HepG2 (cell line): ENCODE results near the gene SEC31B. TPM values are rescaled to one million over a fixed set of nuclear protein-coding genes. Genes with fewer than 3 reads are reported as not detected.

Source experiments
- HDAC1 ChIP-seq: sonication (generic); formaldehyde crosslinking; IDR thresholded peaks from 2 replicates; pipeline ENCODE4 v1.5.1; 2020; ENCODE audit warnings: mild to moderate bottlenecking, missing genetic modification reagents
- HNF1B ChIP-seq: sonication (generic); formaldehyde crosslinking; IDR thresholded peaks from 2 replicates; pipeline ENCODE4 v1.5.1; 2020; ENCODE audit warnings: mild to moderate bottlenecking, moderate library complexity, missing genetic modification reagents
- HOMEZ ChIP-seq: IDR thresholded peaks from 2 replicates; pipeline ENCODE4 v1.6.1; 2016; ENCODE audit warnings: low read depth
- MIXL1 ChIP-seq: IDR thresholded peaks from 2 replicates; pipeline ENCODE4 v1.6.1; 2016
- NKX3-1 ChIP-seq: sonication (generic); formaldehyde crosslinking; IDR thresholded peaks from 2 replicates; pipeline ENCODE4 v1.5.0; 2020; ENCODE audit warnings: missing genetic modification reagents
- PHF8 ChIP-seq: sonication (generic); formaldehyde crosslinking; IDR thresholded peaks from 2 replicates; pipeline ENCODE4 v1.5.0; 2020; ENCODE audit warnings: missing genetic modification reagents
- POLR2A ChIP-seq, 2 experiments: IDR thresholded peaks; 2 replicates each; pipeline ENCODE4 v1.6.1; 2011; ENCODE audit warnings: low read depth in 2 of 2, low read length in 2 of 2, mild to moderate bottlenecking in 1 of 2, moderate library complexity in 1 of 2; ENCODE audit not compliant: insufficient read depth in 1 of 2
- TEAD3 ChIP-seq: optimal IDR thresholded peaks from 2 replicates; pipeline ENCODE3; 2016; ENCODE audit warnings: borderline replicate concordance
- ZNF12 ChIP-seq: sonication (generic); formaldehyde crosslinking; IDR thresholded peaks from 2 replicates; pipeline ENCODE4 v1.5.0; 2020; ENCODE audit warnings: missing genetic modification reagents
- polyA plus RNA-seq, 8 experiments: library from polyadenylated mRNA; depleted of rRNA in 3 of 8; stranded (reverse) in 7 of 8; unstranded in 1 of 8; fragments of >200 nt; fragmentation: Illumina TruSeq in 4 of 8; extraction: Trizol in 4 of 8; gene quantifications; 2 replicates each; pipeline versions ENCODE4 v1.2.1 to v1.2.3, GENCODE V29; 2011 to 2016; ENCODE audit warnings: low read depth in 4 of 8, missing spikeins in 1 of 8, mixed read lengths in 1 of 8; ENCODE audit not compliant: insufficient read depth in 1 of 8
- total RNA-seq, 5 experiments: library from RNA; depleted of rRNA; stranded (reverse); fragments of >200 nt; fragmentation: Illumina TruSeq; extraction: Trizol; gene quantifications; 2 replicates each; pipeline ENCODE4 v1.2.3, GENCODE V29; 2016; ENCODE audit warnings: low read depth in 1 of 5
- TF ChIP-seq, protein P1 (sequence below): sonication (generic); formaldehyde crosslinking; IDR thresholded peaks from 2 replicates; pipeline ENCODE4 v1.5.0; 2020; ENCODE audit warnings: mild to moderate bottlenecking, missing genetic modification reagents, borderline replicate concordance
- TF ChIP-seq, protein P2 (sequence below): IDR thresholded peaks from 2 replicates; pipeline ENCODE4 v1.6.1; 2018; ENCODE audit warnings: missing genetic modification reagents

The SEC31B gene
- total and polyA plus RNA-seq, 2 of the 13 experiments (the other 11 are each of a cell fraction or from before 2014, with no cell fraction given), result 2.0 to 8.3 TPM

DNA sequence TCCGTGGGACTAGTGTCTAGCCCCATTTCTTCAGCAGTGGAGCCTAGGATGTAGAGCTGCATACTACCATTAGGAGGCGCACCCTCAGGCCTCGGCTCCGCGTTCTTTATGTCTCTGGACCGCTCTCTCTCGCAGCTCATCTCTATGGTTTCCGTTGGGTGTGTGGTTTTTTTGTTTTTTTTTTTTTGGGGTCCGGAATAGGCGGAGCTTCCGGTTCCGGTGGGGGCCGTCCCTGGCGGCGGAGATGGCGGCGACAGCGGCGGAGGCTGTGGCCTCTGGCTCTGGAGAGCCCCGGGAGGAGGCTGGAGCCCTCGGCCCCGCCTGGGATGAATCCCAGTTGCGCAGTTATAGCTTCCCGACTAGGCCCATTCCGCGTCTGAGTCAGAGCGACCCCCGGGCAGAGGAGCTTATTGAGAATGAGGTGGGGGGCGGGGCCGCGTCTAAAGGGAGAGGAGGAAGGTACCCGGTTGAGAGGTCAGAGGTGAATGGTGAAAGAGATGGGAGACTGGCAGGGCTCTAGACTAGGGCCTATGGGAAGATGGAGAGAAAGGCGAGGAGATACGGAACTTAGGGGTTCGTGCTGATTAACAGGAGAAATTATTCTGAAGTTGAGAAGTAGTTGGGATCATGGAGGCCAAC is 16.2 kb upstream of the SEC31B start, which contains the start of gene HIF1AN (continued):
- TF ChIP-seq, protein P1, sequence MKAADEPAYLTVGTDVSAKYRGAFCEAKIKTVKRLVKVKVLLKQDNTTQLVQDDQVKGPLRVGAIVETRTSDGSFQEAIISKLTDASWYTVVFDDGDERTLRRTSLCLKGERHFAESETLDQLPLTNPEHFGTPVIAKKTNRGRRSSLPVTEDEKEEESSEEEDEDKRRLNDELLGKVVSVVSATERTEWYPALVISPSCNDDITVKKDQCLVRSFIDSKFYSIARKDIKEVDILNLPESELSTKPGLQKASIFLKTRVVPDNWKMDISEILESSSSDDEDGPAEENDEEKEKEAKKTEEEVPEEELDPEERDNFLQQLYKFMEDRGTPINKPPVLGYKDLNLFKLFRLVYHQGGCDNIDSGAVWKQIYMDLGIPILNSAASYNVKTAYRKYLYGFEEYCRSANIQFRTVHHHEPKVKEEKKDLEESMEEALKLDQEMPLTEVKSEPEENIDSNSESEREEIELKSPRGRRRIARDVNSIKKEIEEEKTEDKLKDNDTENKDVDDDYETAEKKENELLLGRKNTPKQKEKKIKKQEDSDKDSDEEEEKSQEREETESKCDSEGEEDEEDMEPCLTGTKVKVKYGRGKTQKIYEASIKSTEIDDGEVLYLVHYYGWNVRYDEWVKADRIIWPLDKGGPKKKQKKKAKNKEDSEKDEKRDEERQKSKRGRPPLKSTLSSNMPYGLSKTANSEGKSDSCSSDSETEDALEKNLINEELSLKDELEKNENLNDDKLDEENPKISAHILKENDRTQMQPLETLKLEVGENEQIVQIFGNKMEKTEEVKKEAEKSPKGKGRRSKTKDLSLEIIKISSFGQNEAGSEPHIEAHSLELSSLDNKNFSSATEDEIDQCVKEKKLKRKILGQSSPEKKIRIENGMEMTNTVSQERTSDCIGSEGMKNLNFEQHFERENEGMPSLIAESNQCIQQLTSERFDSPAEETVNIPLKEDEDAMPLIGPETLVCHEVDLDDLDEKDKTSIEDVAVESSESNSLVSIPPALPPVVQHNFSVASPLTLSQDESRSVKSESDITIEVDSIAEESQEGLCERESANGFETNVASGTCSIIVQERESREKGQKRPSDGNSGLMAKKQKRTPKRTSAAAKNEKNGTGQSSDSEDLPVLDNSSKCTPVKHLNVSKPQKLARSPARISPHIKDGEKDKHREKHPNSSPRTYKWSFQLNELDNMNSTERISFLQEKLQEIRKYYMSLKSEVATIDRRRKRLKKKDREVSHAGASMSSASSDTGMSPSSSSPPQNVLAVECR (CRISPR knock-in tag), result peak; percentile 89
- TF ChIP-seq MIXL1 (CRISPR knock-in tag) (peak; percentile 85), POLR2A (IDR thresholded peaks at IDR 0.05; ENCODE audit: insufficient read depth in 1 of 2, low read depth in 2 of 2, low read length in 2 of 2) (peak; percentile 70 to 86), HOMEZ (CRISPR knock-in tag) (peak; percentile 78), PHF8 (CRISPR knock-in tag) (peak; percentile 93), HDAC1 (CRISPR knock-in tag) (peak; percentile 78), HNF1B (CRISPR knock-in tag) (peak; percentile 87), ZNF12 (CRISPR knock-in tag) (peak; percentile 31; the same call in 1 of the 2 replicates), TEAD3 (CRISPR knock-in tag) (peak; percentile 84), NKX3-1 (CRISPR knock-in tag) (no peak)
- TF ChIP-seq, protein P2, sequence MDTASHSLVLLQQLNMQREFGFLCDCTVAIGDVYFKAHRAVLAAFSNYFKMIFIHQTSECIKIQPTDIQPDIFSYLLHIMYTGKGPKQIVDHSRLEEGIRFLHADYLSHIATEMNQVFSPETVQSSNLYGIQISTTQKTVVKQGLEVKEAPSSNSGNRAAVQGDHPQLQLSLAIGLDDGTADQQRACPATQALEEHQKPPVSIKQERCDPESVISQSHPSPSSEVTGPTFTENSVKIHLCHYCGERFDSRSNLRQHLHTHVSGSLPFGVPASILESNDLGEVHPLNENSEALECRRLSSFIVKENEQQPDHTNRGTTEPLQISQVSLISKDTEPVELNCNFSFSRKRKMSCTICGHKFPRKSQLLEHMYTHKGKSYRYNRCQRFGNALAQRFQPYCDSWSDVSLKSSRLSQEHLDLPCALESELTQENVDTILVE (CRISPR knock-in tag), result peak; percentile 74
